MCF 10A (cell line): ENCODE measurements around the gene CORO2A. TPM values are rescaled to one million over a fixed set of nuclear protein-coding genes. Genes with fewer than 3 reads are reported as not detected.

Source experiments
- BruUV-seq: library from RNA; stranded (reverse); fragments of 400-500 nt; replicated peaks from 2 replicates; lab custom pipeline; 2021; lab: Mats Ljungman, UMichigan
- CTCF ChIA-PET: fragments of 300-600 bp; sonication (Branson Sonifier 250); formaldehyde crosslinking; extraction: SDS; loops from one replicate; lab custom pipeline; 2021; ENCODE audit warnings: antibody characterized with exemption, inconsistent platforms; lab: Yijun Ruan, JAX
- POLR2A ChIA-PET: fragments of 300-600, 350-650 bp; sonication (Branson Sonifier 250); formaldehyde crosslinking; extraction: SDS; loops from one replicate; lab custom pipeline; 2020; ENCODE audit warnings: antibody characterized with exemption, inconsistent platforms; lab: Yijun Ruan, JAX
- DNase-seq: peaks from one replicate; pipeline ENCODE4 v3.0.0-alpha.2; 2018; ENCODE audit not compliant: unreplicated experiment
- H3K27ac Mint-ChIP-seq: one replicate; pipeline ENCODE4 v1.8.0; 2022; ENCODE audit warnings: mild to moderate bottlenecking, low read depth, mixed read lengths; ENCODE audit not compliant: unreplicated experiment
- H3K27me3 Mint-ChIP-seq: one replicate; pipeline ENCODE4 v1.8.0; 2022; ENCODE audit warnings: mixed read lengths; ENCODE audit not compliant: insufficient read depth, unreplicated experiment
- H3K36me3 Mint-ChIP-seq: one replicate; pipeline ENCODE4 v1.8.0; 2022; ENCODE audit warnings: mild to moderate bottlenecking, moderate library complexity, mixed read lengths; ENCODE audit not compliant: insufficient read depth, unreplicated experiment
- H3K4me1 Mint-ChIP-seq: one replicate; pipeline ENCODE4 v1.8.0; 2022; ENCODE audit warnings: mixed read lengths; ENCODE audit not compliant: insufficient read depth, unreplicated experiment
- H3K4me3 Mint-ChIP-seq: one replicate; pipeline ENCODE4 v1.8.0; 2022; ENCODE audit warnings: mild to moderate bottlenecking, moderate library complexity, mixed read lengths; ENCODE audit not compliant: unreplicated experiment
- H3K9me3 Mint-ChIP-seq: one replicate; pipeline ENCODE4 v1.8.0; 2022; ENCODE audit warnings: mixed read lengths; ENCODE audit not compliant: unreplicated experiment
- intact Hi-C: fragments of 100-400 bp; cut with micrococcal nuclease; formaldehyde crosslinking; loops from 2 replicates; pipeline ENCODE4 v1.14.1; 2022
- total RNA-seq: library from RNA; stranded (reverse); gene quantifications from 2 replicates; pipeline ENCODE4 v1.2.3, GENCODE V29; 2022
- TF ChIP-seq, protein P1 (sequence below): fragments of 200-600 bp; IDR thresholded peaks from one replicate; pipeline ENCODE4 v1.8.0; 2022; ENCODE audit warnings: antibody characterized with exemption, mild to moderate bottlenecking; ENCODE audit not compliant: unreplicated experiment

CORO2A gene
- total RNA-seq, 1 experiment from 2014 or later, result 3.4 TPM

DNA sequence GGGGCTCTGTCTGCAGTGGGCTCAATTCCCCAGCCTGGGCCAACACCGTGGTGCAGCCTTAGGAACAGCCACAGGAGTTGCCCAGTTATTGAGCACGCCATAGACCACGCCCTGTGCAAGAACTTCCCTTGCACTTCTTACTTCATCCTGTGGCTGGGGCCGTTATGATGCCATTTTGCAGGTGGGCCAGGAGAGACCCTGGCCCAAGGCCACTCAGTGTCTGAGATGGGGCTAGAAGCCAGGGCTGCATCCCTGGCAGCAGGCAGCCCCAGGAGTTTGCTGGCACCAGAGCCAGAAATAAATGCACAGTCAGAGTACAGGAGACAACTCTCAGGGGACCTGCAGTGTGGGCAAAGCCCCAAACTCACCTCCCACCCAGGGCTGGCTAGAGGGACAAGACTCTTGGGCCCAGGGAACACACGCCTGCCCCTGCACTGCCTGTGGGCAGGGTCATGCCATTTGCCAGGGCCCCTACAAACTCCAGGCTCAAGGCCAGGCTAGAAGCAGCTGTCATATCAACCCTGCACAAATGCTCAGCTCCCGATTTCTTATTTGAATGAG is 6.7 kb downstream of the CORO2A start:
- H3K27ac Mint-ChIP-seq, result no peak overlapping the region
- H3K4me3 Mint-ChIP-seq, result no peak overlapping the region
- TF ChIP-seq, protein P1, sequence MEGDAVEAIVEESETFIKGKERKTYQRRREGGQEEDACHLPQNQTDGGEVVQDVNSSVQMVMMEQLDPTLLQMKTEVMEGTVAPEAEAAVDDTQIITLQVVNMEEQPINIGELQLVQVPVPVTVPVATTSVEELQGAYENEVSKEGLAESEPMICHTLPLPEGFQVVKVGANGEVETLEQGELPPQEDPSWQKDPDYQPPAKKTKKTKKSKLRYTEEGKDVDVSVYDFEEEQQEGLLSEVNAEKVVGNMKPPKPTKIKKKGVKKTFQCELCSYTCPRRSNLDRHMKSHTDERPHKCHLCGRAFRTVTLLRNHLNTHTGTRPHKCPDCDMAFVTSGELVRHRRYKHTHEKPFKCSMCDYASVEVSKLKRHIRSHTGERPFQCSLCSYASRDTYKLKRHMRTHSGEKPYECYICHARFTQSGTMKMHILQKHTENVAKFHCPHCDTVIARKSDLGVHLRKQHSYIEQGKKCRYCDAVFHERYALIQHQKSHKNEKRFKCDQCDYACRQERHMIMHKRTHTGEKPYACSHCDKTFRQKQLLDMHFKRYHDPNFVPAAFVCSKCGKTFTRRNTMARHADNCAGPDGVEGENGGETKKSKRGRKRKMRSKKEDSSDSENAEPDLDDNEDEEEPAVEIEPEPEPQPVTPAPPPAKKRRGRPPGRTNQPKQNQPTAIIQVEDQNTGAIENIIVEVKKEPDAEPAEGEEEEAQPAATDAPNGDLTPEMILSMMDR, result no peak
- H3K36me3 Mint-ChIP-seq, result no peaks in the 10 kb centered on the region
- H3K4me1 Mint-ChIP-seq, result peaks cover 15% of the 10 kb centered on the region
- BruUV-seq, result no TSS peak
- POLR2A ChIA-PET, result interaction anchor here (1.0 kb wide), 1 partner anchor 9 kb away, joined by 3 read pairs; no protein-coding TSS in a partner anchor
- no peak for DNase-seq
- H3K27me3 Mint-ChIP-seq, result no peaks in the 10 kb centered on the region
- CTCF ChIA-PET, result interaction anchor here (0.5 to 1.2 kb wide), 4 partner anchors 8 to 540 kb away, joined by 3 read pairs; no protein-coding TSS in a partner anchor
- intact Hi-C loops, result no loop called here
- H3K9me3 Mint-ChIP-seq, result no peaks in the 10 kb centered on the region

DNA sequence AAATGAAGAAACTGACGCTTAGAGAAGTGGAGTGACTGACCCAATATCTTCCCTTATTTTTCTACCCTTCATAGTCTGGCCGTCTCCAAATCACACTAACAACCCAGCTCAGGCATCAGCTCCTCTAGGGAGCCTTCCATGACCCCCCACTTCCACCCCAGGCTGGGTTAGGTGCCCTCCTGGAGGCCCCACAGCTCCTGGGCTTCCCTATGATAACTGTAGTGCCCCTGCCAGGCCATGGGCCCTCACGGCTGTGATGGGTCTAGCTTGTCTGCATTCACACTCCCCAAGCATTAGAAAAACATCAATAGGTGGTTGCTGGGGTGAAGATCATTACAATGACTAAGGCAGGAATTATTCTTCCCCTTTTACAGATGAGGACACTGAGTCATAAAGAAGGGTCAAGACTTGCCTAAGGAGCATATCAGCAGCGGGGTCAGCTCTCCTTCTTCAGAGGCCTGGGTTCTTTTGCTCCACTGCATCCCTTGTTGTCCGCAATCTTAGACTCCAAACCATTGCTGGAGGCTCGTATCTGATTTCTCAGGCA is 7.3 kb downstream of the CORO2A start:
- Mint-ChIP-seq H3K4me1 (peaks cover 15% of the 10 kb centered on the region), H3K9me3 (no peaks in the 10 kb centered on the region), H3K27me3 (no peaks in the 10 kb centered on the region), H3K36me3 (no peaks in the 10 kb centered on the region), H3K4me3 (no peak overlapping the region), H3K27ac (no peak overlapping the region)
- no peak for DNase-seq
- TF ChIP-seq, protein P1, result no peak
- intact Hi-C loops, result no loop called here
- POLR2A ChIA-PET, result no interaction called here
- CTCF ChIA-PET, result interaction anchor here (0.6 to 1.5 kb wide), 4 partner anchors 9 to 614 kb away, joined by 3 to 7 read pairs (median 3); no protein-coding TSS in a partner anchor
- BruUV-seq, result no TSS peak

DNA sequence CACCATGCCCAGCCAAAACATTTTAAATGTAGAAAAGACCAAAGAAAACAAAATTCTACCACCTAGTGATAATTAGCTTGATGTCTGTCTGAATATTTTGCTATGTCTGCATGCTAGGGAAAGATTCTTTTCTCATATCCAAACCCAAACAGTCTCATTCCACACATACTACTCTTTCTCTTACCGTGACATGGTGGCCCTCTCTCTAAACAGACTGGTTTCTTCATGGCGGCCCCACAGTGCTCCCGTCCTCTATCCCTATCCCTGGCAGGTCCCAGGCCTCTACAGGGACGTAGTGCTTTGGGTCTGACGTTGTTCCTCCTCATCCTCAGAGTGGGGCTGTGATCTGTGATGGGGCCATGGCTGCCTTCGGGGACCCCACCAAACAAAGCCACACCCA is 8.1 kb downstream of the CORO2A start:
- H3K4me1 Mint-ChIP-seq, result peaks cover 15% of the 10 kb centered on the region
- TF ChIP-seq, protein P1, result no peak
- H3K27ac Mint-ChIP-seq, result no peak overlapping the region
- ChIA-PET POLR2A (no interaction called here), CTCF (interaction anchor here (0.6 to 1.5 kb wide), 3 partner anchors 46 to 615 kb away, joined by 3 to 7 read pairs (median 3); no protein-coding TSS in a partner anchor)
- H3K9me3 Mint-ChIP-seq, result no peaks in the 10 kb centered on the region
- no peaks in the 10 kb centered on the region for H3K36me3 Mint-ChIP-seq
- intact Hi-C loops, result no loop called here
- H3K27me3 Mint-ChIP-seq, result no peaks in the 10 kb centered on the region
- DNase-seq, result no peak
- H3K4me3 Mint-ChIP-seq, result no peak overlapping the region
- BruUV-seq, result no TSS peak

DNA sequence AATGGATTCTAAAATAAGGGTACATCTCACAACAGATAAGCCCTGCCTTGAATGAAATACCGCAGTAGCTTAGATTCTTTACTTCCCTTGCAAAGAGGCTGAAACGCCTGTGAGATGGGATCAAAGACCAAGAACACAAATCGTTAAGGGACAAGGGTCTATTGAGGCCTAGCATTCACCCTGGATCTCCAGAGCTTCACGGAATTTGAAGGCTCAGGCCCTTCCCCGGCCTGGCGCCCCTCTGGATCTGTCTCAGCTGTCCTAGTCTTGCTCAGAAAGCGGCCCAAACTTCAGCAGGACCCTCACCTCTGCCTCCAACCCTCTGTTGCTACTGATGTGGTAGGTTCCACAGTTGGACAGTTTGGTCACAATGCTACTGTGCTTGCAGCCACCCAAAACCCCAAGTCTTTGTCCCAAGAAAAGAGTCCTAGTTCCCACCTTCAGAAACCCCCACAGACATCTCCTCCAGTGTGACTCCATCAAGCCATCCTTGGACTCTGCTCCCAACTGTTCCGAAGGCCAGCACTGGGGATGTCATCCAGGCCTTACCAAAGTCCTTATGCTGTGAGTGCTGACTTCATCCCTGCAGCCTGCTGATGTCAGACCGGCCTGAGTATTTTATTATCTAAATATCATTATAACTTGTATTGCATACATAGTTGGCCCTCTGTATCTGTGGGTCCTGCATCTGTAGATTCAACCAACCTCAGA is 9.4 kb downstream of the CORO2A start:
- no peaks in the 10 kb centered on the region for H3K27me3 Mint-ChIP-seq
- intact Hi-C loops, result no loop called here
- H3K4me1 Mint-ChIP-seq, result peaks cover 11% of the 10 kb centered on the region
- no peak for DNase-seq
- no TSS peak for BruUV-seq
- H3K27ac Mint-ChIP-seq, result no peak overlapping the region
- POLR2A ChIA-PET, result no interaction called here
- no peak overlapping the region for H3K4me3 Mint-ChIP-seq
- TF ChIP-seq, protein P1, result no peak
- no peaks in the 10 kb centered on the region for H3K36me3 Mint-ChIP-seq
- CTCF ChIA-PET, result interaction anchor here (0.6 to 0.9 kb wide), 2 partner anchors 64 to 108 kb away, joined by 3 read pairs; partner anchors contain the start of gene TRIM14
- no peaks in the 10 kb centered on the region for H3K9me3 Mint-ChIP-seq
